H1 (cell line): ENCODE data around the gene MYBPC2. TPM values are rescaled to one million over a fixed set of nuclear protein-coding genes. Genes with fewer than 3 reads are reported as not detected.
A peak's percentile ranks its signal among the peaks of the same experiment; 100 is the strongest.

Experiments
- CTCF ChIA-PET: fragments of 300-600 bp; sonication (Branson Sonifier 250); formaldehyde crosslinking; loops from one replicate; lab custom pipeline; 2021; ENCODE audit not compliant: partially characterized antibody; lab: Charles Lee
- POLR2A ChIA-PET: fragments of 300-600 bp; sonication (Branson Sonifier 250); formaldehyde crosslinking; loops from one replicate; lab custom pipeline; 2021; ENCODE audit warnings: inconsistent platforms; ENCODE audit not compliant: partially characterized antibody; lab: Charles Lee
- DNase-seq, 2 experiments: peaks; one replicate each; pipeline versions ENCODE4 v3.0.0 to v3.0.0-alpha.2; 2010 to 2022; ENCODE audit warnings: low spot score in 2 of 2, low read depth in 1 of 2, mixed read lengths in 1 of 2
- FAIRE-seq: peaks from 2 replicates; lab custom pipeline; 2011; peaks lifted over from hg19 to GRCh38; lab: Jason Lieb, UNC
- H2AFZ ChIP-seq: 2 replicates; pipeline ENCODE4 v1.8.1; 2012; ENCODE audit warnings: low read length, inconsistent platforms
- H2AK5ac ChIP-seq: 2 replicates; pipeline ENCODE4 v1.6.1; 2013; ENCODE audit warnings: low read depth, low read length
- H2BK120ac ChIP-seq: replicated peaks from 2 replicates; pipeline ENCODE3; 2013; ENCODE audit warnings: low read depth, low read length, inconsistent platforms
- H2BK12ac ChIP-seq: 2 replicates; pipeline ENCODE4 v1.6.1; 2013; ENCODE audit warnings: low read depth, low read length
- H2BK15ac ChIP-seq: 2 replicates; pipeline ENCODE4 v1.6.1; 2013; ENCODE audit warnings: low read length
- H2BK20ac ChIP-seq: 2 replicates; pipeline ENCODE4 v1.6.1; 2013; ENCODE audit warnings: low read length
- H2BK5ac ChIP-seq: 2 replicates; pipeline ENCODE4 v1.6.1; 2013; ENCODE audit warnings: low read depth, low read length
- H3K14ac ChIP-seq: 2 replicates; pipeline ENCODE4 v1.6.1; 2013; ENCODE audit warnings: inconsistent platforms; ENCODE audit not compliant: insufficient read length
- H3K18ac ChIP-seq: 2 replicates; pipeline ENCODE4 v1.6.1; 2013; ENCODE audit warnings: low read length; ENCODE audit errors: extremely low read depth
- H3K23ac ChIP-seq: 2 replicates; pipeline ENCODE4 v1.6.1; 2013; ENCODE audit warnings: inconsistent platforms; ENCODE audit not compliant: insufficient read length
- H3K23me2 ChIP-seq: 2 replicates; pipeline ENCODE4 v1.6.1; 2013; ENCODE audit warnings: low read depth, low read length
- H3K27ac ChIP-seq: 2 replicates; pipeline ENCODE4 v1.6.1; 2011; ENCODE audit warnings: low read depth, low read length, inconsistent platforms
- H3K27me3 ChIP-seq, 4 experiments: replicated peaks in 1 of 4; 1 replicate in 1 of 4; 2 replicates in 3 of 4; pipeline versions ENCODE4 v1.6.1 to v1.8.1; 2011 to 2013; ENCODE audit warnings: low read length in 3 of 4, mild to moderate bottlenecking in 3 of 4, inconsistent platforms in 2 of 4, mixed read lengths in 2 of 4, moderate library complexity in 1 of 4; ENCODE audit not compliant: control insufficient read depth in 3 of 4, insufficient read depth in 3 of 4; ENCODE audit errors: extremely low read depth in 1 of 4
- H3K36me3 ChIP-seq, 4 experiments: 2 replicates each; pipeline versions ENCODE4 v1.6.1 to v1.8.1; 2011 to 2013; ENCODE audit warnings: mild to moderate bottlenecking in 4 of 4, low read length in 3 of 4, moderate library complexity in 2 of 4, control low read depth in 1 of 4, inconsistent platforms in 1 of 4; ENCODE audit not compliant: insufficient read depth in 4 of 4, control insufficient read depth in 2 of 4
- H3K4ac ChIP-seq: replicated peaks from 2 replicates; pipeline ENCODE3; 2013; ENCODE audit warnings: low read length, low read depth, mixed read lengths, inconsistent platforms; ENCODE audit not compliant: insufficient read length
- H3K4me1 ChIP-seq, 4 experiments: replicated peaks in 1 of 4; 1 replicate in 1 of 4; 2 replicates in 3 of 4; pipeline versions ENCODE4 v1.6.1 to v1.8.1; 2011 to 2013; ENCODE audit warnings: low read length in 3 of 4, inconsistent platforms in 2 of 4, mixed read lengths in 1 of 4; ENCODE audit not compliant: insufficient read depth in 4 of 4, control insufficient read depth in 3 of 4
- H3K4me2 ChIP-seq, 2 experiments: 2 replicates each; pipeline versions ENCODE4 v1.6.1 to v1.8.1; 2011 to 2013; ENCODE audit warnings: low read depth in 2 of 2, low read length in 2 of 2, control low read depth in 1 of 2, inconsistent platforms in 1 of 2, mild to moderate bottlenecking in 1 of 2; ENCODE audit not compliant: insufficient read depth in 1 of 2
- H3K4me3 ChIP-seq, 4 experiments: fragments of 200-600, 300-600 bp in 1 of 4; sonication (generic), shearing (Covaris generic), sonication (Bioruptor Twin) in 1 of 4; 2 replicates each; pipeline versions ENCODE4 v1.5.1 to v1.8.1; 2011 to 2016; ENCODE audit warnings: low read length in 4 of 4, low read depth in 3 of 4, control low read depth in 2 of 4, inconsistent platforms in 2 of 4, mild to moderate bottlenecking in 2 of 4, mixed read lengths in 1 of 4, moderate library complexity in 1 of 4; ENCODE audit not compliant: insufficient read depth in 2 of 4; ENCODE audit errors: extremely low read depth in 1 of 4
- H3K56ac ChIP-seq: replicated peaks from 2 replicates; pipeline ENCODE3; 2013; ENCODE audit warnings: low read depth, mild to moderate bottlenecking, mixed read lengths, low read length, inconsistent platforms; ENCODE audit not compliant: insufficient read length
- H3K79me1 ChIP-seq: 2 replicates; pipeline ENCODE4 v1.6.1; 2013; ENCODE audit warnings: low read depth, low read length, control low read depth
- H3K79me2 ChIP-seq, 2 experiments: 2 replicates each; pipeline versions ENCODE4 v1.6.1 to v1.8.1; 2012 to 2013; ENCODE audit warnings: low read length in 2 of 2, mild to moderate bottlenecking in 2 of 2, inconsistent platforms in 1 of 2; ENCODE audit not compliant: insufficient read depth in 2 of 2, control insufficient read depth in 1 of 2
- H3K9ac ChIP-seq, 4 experiments: replicated peaks in 1 of 4; 1 replicate in 1 of 4; 2 replicates in 3 of 4; pipeline versions ENCODE4 v1.6.1 to v1.8.1; 2011 to 2013; ENCODE audit warnings: low read depth in 3 of 4, low read length in 3 of 4, control low read depth in 2 of 4, mild to moderate bottlenecking in 2 of 4, moderate library complexity in 2 of 4, inconsistent platforms in 1 of 4; ENCODE audit errors: extremely low read depth in 1 of 4
- H3K9me3 ChIP-seq, 2 experiments: 2 replicates each; pipeline versions ENCODE4 v1.6.1 to v1.8.1; 2012 to 2013; ENCODE audit warnings: mild to moderate bottlenecking in 2 of 2, moderate library complexity in 2 of 2, control low read depth in 1 of 2, inconsistent platforms in 1 of 2, low read depth in 1 of 2, low read length in 1 of 2, mixed read lengths in 1 of 2; ENCODE audit not compliant: insufficient read depth in 2 of 2
- H4K20me1 ChIP-seq, 2 experiments: replicated peaks in 1 of 2; 2 replicates each; pipeline versions ENCODE3 to v1.8.1; 2011 to 2013; ENCODE audit warnings: inconsistent platforms in 2 of 2, low read length in 2 of 2, mild to moderate bottlenecking in 1 of 2; ENCODE audit not compliant: insufficient read depth in 2 of 2, control insufficient read depth in 1 of 2
- H4K5ac ChIP-seq: 2 replicates; pipeline ENCODE4 v1.6.1; 2013; ENCODE audit warnings: low read length, low read depth, mixed read lengths, inconsistent platforms; ENCODE audit not compliant: insufficient read length
- H4K8ac ChIP-seq: 2 replicates; pipeline ENCODE4 v1.8.0; 2013; ENCODE audit warnings: mild to moderate bottlenecking, moderate library complexity, low read length, inconsistent platforms; ENCODE audit not compliant: insufficient read depth; ENCODE audit errors: extremely low read depth
- H4K91ac ChIP-seq: replicated peaks from 2 replicates; pipeline ENCODE3; 2013; ENCODE audit warnings: low read length, mixed read lengths, inconsistent platforms; ENCODE audit not compliant: insufficient read length
- BRCA1 ChIP-seq: IDR thresholded peaks from 2 replicates; pipeline ENCODE4 v1.6.1; 2012; ENCODE audit warnings: low read depth, low read length, improper control_type of control experiment
- CBX8 ChIP-seq: fragments of 300-800, 300-1000 bp; sonication (generic); IDR thresholded peaks from 2 replicates; pipeline ENCODE4 v1.7.1; 2016; ENCODE audit warnings: low read depth, low read length, borderline replicate concordance
- EP300 ChIP-seq, 2 experiments: IDR thresholded peaks; 1 replicate in 1 of 2; 2 replicates in 1 of 2; pipeline ENCODE4 v1.6.1; 2011 to 2012; ENCODE audit warnings: low read depth in 2 of 2, low read length in 2 of 2, mild to moderate bottlenecking in 2 of 2, borderline replicate concordance in 1 of 2, inconsistent platforms in 1 of 2, moderate library complexity in 1 of 2
- EZH2 ChIP-seq: fragments of 200-600 bp; sonication (generic); IDR thresholded peaks from 2 replicates; pipeline ENCODE4 v1.7.1; 2012; ENCODE audit warnings: low read depth, mild to moderate bottlenecking, moderate library complexity, low read length, inconsistent platforms; ENCODE audit not compliant: severe bottlenecking
- NANOG ChIP-seq: IDR thresholded peaks from 2 replicates; pipeline ENCODE4 v1.6.1; 2011; ENCODE audit warnings: low read length, low read depth, mild to moderate bottlenecking, inconsistent platforms; ENCODE audit not compliant: insufficient read depth, poor library complexity, severe bottlenecking
- NRF1 ChIP-seq: IDR thresholded peaks from 2 replicates; pipeline ENCODE4 v1.6.1; 2011; ENCODE audit warnings: mild to moderate bottlenecking, low read depth, low read length, improper control_type of control experiment
- POLR2AphosphoS5 ChIP-seq: IDR thresholded peaks from 2 replicates; pipeline ENCODE4 v1.6.1; 2011; ENCODE audit warnings: low read depth, low read length
- SIX5 ChIP-seq: IDR thresholded peaks from 2 replicates; pipeline ENCODE4 v1.6.1; 2011; ENCODE audit warnings: mild to moderate bottlenecking, low read depth, low read length
- SP2 ChIP-seq: IDR thresholded peaks from 2 replicates; pipeline ENCODE4 v1.6.1; 2012; ENCODE audit warnings: mild to moderate bottlenecking, low read length, inconsistent platforms
- TBP ChIP-seq: IDR thresholded peaks from 2 replicates; pipeline ENCODE4 v1.6.1; 2011; ENCODE audit warnings: low read depth, low read length, improper control_type of control experiment
- YY1 ChIP-seq: IDR thresholded peaks from 2 replicates; pipeline ENCODE4 v1.6.1; 2011; ENCODE audit warnings: low read depth, mild to moderate bottlenecking, low read length
- WGBS, 2 experiments: shearing (Covaris generic) in 1 of 2; methylation state at CpG; one replicate each; pipeline versions ENCODE4 v1.1.6 to v1.1.7; 2013 to 2015; ENCODE audit warnings: low lambda C conversion rate in 2 of 2, mixed read lengths in 2 of 2, inconsistent platforms in 1 of 2, low coverage in 1 of 2, missing lambda C conversion rate in 1 of 2; ENCODE audit not compliant: insufficient replicate concordance in 2 of 2, insufficient coverage in 1 of 2, insufficient read length in 1 of 2; ENCODE audit errors: extremely low coverage in 1 of 2, missing lambda C conversion rate in 1 of 2; 5-methylcytosine and 5-hydroxymethylcytosine counted together
- polyA plus RNA-seq, 7 experiments: library from polyadenylated mRNA; depleted of rRNA in 3 of 7; stranded (reverse) in 5 of 7; unstranded in 2 of 7; fragments of >200 nt in 5 of 7; fragments of 200-250 nt in 2 of 7; gene quantifications; 1 replicate in 5 of 7; 2 replicates in 1 of 7; 4 replicates in 1 of 7; pipeline versions ENCODE4 v1.2.1 to v1.2.3, GENCODE V29; 2011 to 2013; ENCODE audit warnings: missing spikeins in 2 of 7, mixed read lengths in 2 of 7
- total RNA-seq: library from RNA; stranded (reverse); fragmentation: NEBNext Ultra II Directional; extraction: Animal tissue kit (Norgen Biotek cat#: 25700); gene quantifications from 2 replicates; pipeline ENCODE4 v1.2.1, GENCODE V29; 2021
- TF ChIP-seq, protein P1 (sequence below): IDR thresholded peaks from 2 replicates; pipeline ENCODE4 v1.6.1; 2011; ENCODE audit warnings: low read depth, mild to moderate bottlenecking, low read length; ENCODE audit not compliant: insufficient read depth

The MYBPC2 gene
- total and polyA plus RNA-seq, 2 of the 8 experiments (the other 6 are each of a cell fraction or from before 2014, with no cell fraction given), result 1.8 to 3.1 TPM

DNA sequence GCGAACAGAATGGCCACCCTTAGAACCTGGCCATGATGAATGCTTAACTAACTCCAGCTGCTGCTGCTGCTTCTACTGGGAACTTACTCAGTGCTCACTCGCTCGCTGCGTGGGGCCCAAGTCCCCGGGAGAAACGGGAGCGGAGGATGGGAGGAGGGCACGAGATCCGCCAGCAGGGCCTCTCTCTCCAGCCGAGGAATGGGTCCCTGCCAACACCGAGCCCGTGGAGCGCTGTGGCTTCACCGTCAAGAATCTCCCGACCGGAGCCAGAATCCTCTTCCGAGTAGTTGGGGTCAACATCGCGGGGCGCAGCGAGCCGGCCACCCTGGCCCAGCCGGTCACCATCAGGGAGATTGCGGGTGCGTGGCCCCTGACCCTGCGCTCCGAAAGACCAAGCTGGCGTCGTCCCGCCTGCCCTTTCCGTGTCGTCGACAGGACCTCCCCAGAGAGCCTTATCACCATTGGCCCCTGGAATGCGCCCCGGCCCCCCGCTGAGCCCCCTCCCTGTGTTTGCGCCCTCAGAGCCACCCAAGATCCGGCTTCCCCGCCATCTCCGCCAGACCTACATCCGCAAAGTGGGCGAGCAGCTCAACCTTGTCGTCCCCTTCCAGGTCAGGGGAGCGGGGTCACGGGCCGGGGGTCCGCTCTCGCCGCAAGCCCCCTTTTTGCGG is 25.8 kb downstream of the MYBPC2 start:
- Histone ChIP-seq H4K8ac (peak overlapping the region; percentile 28; the same call in 1 of the 2 replicates), H2BK120ac (no peak overlapping the region), H3K27ac (no peak overlapping the region), H3K56ac (no peak overlapping the region), H3K79me1 (no peaks in the 10 kb centered on the region), H3K79me2 (no peaks in the 10 kb centered on the region), H3K4ac (no peak overlapping the region), H3K4me1 (peaks cover 0 to 3% (median 0%) of the 10 kb centered on the region in 4 experiments; a peak in 2 of 7 replicates), H2BK15ac (0 out of 2 replicates have a peak overlapping the region, but pooled peaks have one; percentile 61), H3K9me3 (no peaks in the 10 kb centered on the region), H3K4me3 (no peak overlapping the region), H2AFZ (no peak overlapping the region), H3K23ac (no peak overlapping the region), H2BK20ac (no peak overlapping the region), H2BK5ac (no peak overlapping the region), H3K14ac (no peak overlapping the region), H3K4me2 (no peak overlapping the region), H3K27me3 (no peaks in the 10 kb centered on the region; a peak in 2 of 7 replicates), H2AK5ac (no peak overlapping the region), H3K9ac (no peak overlapping the region), H2BK12ac (no peak overlapping the region), H3K23me2 (peaks cover 7% of the 10 kb centered on the region; the same call in 1 of the 2 replicates), H4K5ac (no peak overlapping the region), H4K20me1 (peaks cover 0 to 3% of the 10 kb centered on the region in 2 experiments), H3K36me3 (no peaks in the 10 kb centered on the region), H3K18ac (no peak overlapping the region), H4K91ac (no peak overlapping the region)
- ChIA-PET POLR2A (interaction anchor here (0.7 to 1.3 kb wide), 4 partner anchors 40 to 311 kb away, joined by 3 to 5 read pairs (median 3); partner anchors contain the start of gene SPIB), CTCF (interaction anchor here (1.0 to 1.2 kb wide), 2 partner anchors 11 to 22 kb away, joined by 3 read pairs; no protein-coding TSS in a partner anchor)
- DNase-seq (no peak), FAIRE-seq (no peak)
- 91% methylated on average over 36 of the region's 50 CpGs; no CpG with 5 or more reads in 1 of the 2 experiments for WGBS, 2 experiments
- TF ChIP-seq, protein P1, sequence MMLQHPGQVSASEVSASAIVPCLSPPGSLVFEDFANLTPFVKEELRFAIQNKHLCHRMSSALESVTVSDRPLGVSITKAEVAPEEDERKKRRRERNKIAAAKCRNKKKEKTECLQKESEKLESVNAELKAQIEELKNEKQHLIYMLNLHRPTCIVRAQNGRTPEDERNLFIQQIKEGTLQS, result no peak
- TF ChIP-seq EZH2 (no peak), SP2 (no peak), TBP (no peak), NRF1 (no peak), YY1 (no peak), EP300 (IDR thresholded peaks at IDR 0.05; ENCODE audit: borderline replicate concordance in 1 of 2, low read depth in 2 of 2, low read length in 2 of 2) (no peak), SIX5 (no peak), BRCA1 (no peak), POLR2AphosphoS5 (no peak), NANOG (no peak), CBX8 (no peak)
